Neural cell (in vitro differentiated cells): ENCODE results near the gene IGSF1. TPM values are rescaled to one million over a fixed set of nuclear protein-coding genes. Genes with fewer than 3 reads are reported as not detected.

Experiments used
- H2AFZ ChIP-seq: fragments of 200-600, 300-800 bp; sonication (generic), shearing (Covaris generic); 2 replicates; pipeline ENCODE4 v1.6.0; 2014; ENCODE audit warnings: low read depth, mild to moderate bottlenecking, antibody characterized with exemption, low read length, moderate library complexity
- H3F3A ChIP-seq: fragments of 200-600 bp; shearing (Covaris generic); 2 replicates; pipeline ENCODE4 v1.6.1; 2016; ENCODE audit warnings: mild to moderate bottlenecking, moderate library complexity, mixed read lengths, antibody characterized with exemption, low read length; ENCODE audit not compliant: insufficient read depth, poor library complexity, severe bottlenecking
- H3K27ac ChIP-seq: fragments of 200-600, 300-800 bp; sonication (generic), shearing (Covaris generic); 2 replicates; pipeline ENCODE4 v1.5.1; 2014; ENCODE audit warnings: mild to moderate bottlenecking, low read length, moderate library complexity
- H3K27me3 ChIP-seq: fragments of 300-800, 200-600 bp; sonication (generic), shearing (Covaris generic); 2 replicates; pipeline ENCODE4 v1.6.0; 2014; ENCODE audit warnings: mild to moderate bottlenecking, low read depth, low read length, moderate library complexity; ENCODE audit not compliant: insufficient read depth
- H3K36me3 ChIP-seq: fragments of 300-800, 200-600 bp; sonication (generic), shearing (Covaris generic); 2 replicates; pipeline ENCODE4 v1.5.1; 2014; ENCODE audit warnings: mild to moderate bottlenecking, antibody characterized with exemption, low read length, moderate library complexity; ENCODE audit not compliant: insufficient read depth
- H3K4me2 ChIP-seq: fragments of 300-800, 200-600 bp; sonication (generic), shearing (Covaris generic); 2 replicates; pipeline ENCODE4 v1.6.0; 2014; ENCODE audit warnings: mild to moderate bottlenecking, low read length
- H3K4me3 ChIP-seq: fragments of 300-800, 200-600 bp; sonication (generic), shearing (Covaris generic); 2 replicates; pipeline ENCODE4 v1.5.1; 2014; ENCODE audit warnings: mild to moderate bottlenecking, low read length, moderate library complexity
- H3K79me2 ChIP-seq: fragments of 200-600 bp; shearing (Covaris generic); replicated peaks from 2 replicates; pipeline ENCODE4 v1.6.0; 2014; ENCODE audit warnings: mild to moderate bottlenecking, low read length, moderate library complexity; ENCODE audit not compliant: insufficient read depth
- H3K9ac ChIP-seq: fragments of 300-800, 200-600 bp; sonication (generic), shearing (Covaris generic); 2 replicates; pipeline ENCODE4 v1.6.1; 2016; ENCODE audit warnings: mild to moderate bottlenecking, low read length, mixed read lengths
- H3K9me2 ChIP-seq: fragments of 200-600 bp; shearing (Covaris generic); 2 replicates; pipeline ENCODE4 v1.6.1; 2016; ENCODE audit warnings: mild to moderate bottlenecking, low read length, mixed read lengths; ENCODE audit not compliant: insufficient read depth
- H3K9me3 ChIP-seq: fragments of 200-600, 300-800 bp; sonication (generic), shearing (Covaris generic); 2 replicates; pipeline ENCODE4 v1.6.1; 2016; ENCODE audit warnings: mild to moderate bottlenecking, mixed run types, low read length, moderate library complexity, mixed read lengths
- H4K20me1 ChIP-seq: fragments of 200-600 bp; shearing (Covaris generic); 2 replicates; pipeline ENCODE4 v1.6.1; 2016; ENCODE audit warnings: mild to moderate bottlenecking, mixed run types; ENCODE audit not compliant: insufficient read depth
- EP300 ChIP-seq: fragments of 450-650 bp; conservative IDR thresholded peaks from 2 replicates; pipeline ENCODE4 v1.6.1; 2014; ENCODE audit warnings: antibody characterized with exemption, mild to moderate bottlenecking, moderate library complexity; ENCODE audit not compliant: poor library complexity, severe bottlenecking
- EZH2 ChIP-seq: fragments of 200-600, 300-800 bp; shearing (Covaris generic), sonication (generic); IDR thresholded peaks from 2 replicates; pipeline ENCODE4 v1.6.1; 2014; ENCODE audit warnings: antibody characterized with exemption, low read length, borderline replicate concordance, mild to moderate bottlenecking; ENCODE audit not compliant: insufficient read depth, poor library complexity, severe bottlenecking
- MXI1 ChIP-seq: fragments of 450-650 bp; conservative IDR thresholded peaks from 2 replicates; pipeline ENCODE4 v1.6.1; 2014; ENCODE audit warnings: antibody characterized with exemption, mild to moderate bottlenecking; ENCODE audit not compliant: poor library complexity, severe bottlenecking
- POLR2AphosphoS5 ChIP-seq: IDR thresholded peaks from 2 replicates; pipeline ENCODE4 v1.6.1; 2012
- RAD21 ChIP-seq: fragments of 450-650 bp; conservative IDR thresholded peaks from 2 replicates; pipeline ENCODE4 v1.6.1; 2014; ENCODE audit warnings: antibody characterized with exemption, mild to moderate bottlenecking, moderate library complexity
- SMC3 ChIP-seq: fragments of 450-650 bp; conservative IDR thresholded peaks from 2 replicates; pipeline ENCODE4 v1.6.1; 2014; ENCODE audit warnings: antibody characterized with exemption, mild to moderate bottlenecking, moderate library complexity; ENCODE audit not compliant: poor library complexity
- TAF1 ChIP-seq: IDR thresholded peaks from 2 replicates; pipeline ENCODE4 v1.6.1; 2012; ENCODE audit warnings: low read depth
- polyA plus RNA-seq: library from polyadenylated mRNA; depleted of rRNA; stranded (reverse); fragments of >200 nt; gene quantifications from 2 replicates; pipeline ENCODE4 v1.2.3, GENCODE V29; 2014
- TF ChIP-seq, protein P1 (sequence below): IDR thresholded peaks from 2 replicates; pipeline ENCODE4 v1.6.1; 2012; ENCODE audit warnings: borderline replicate concordance
- TF ChIP-seq, protein P2 (sequence below): fragments of 450-650 bp; IDR thresholded peaks from 2 replicates; pipeline ENCODE4 v1.5.1; 2014; ENCODE audit warnings: antibody characterized with exemption, mild to moderate bottlenecking, moderate library complexity; ENCODE audit not compliant: poor library complexity, severe bottlenecking

Gene IGSF1
- polyA plus RNA-seq, 1 donor from 2014 or later, result 2.6 TPM

DNA sequence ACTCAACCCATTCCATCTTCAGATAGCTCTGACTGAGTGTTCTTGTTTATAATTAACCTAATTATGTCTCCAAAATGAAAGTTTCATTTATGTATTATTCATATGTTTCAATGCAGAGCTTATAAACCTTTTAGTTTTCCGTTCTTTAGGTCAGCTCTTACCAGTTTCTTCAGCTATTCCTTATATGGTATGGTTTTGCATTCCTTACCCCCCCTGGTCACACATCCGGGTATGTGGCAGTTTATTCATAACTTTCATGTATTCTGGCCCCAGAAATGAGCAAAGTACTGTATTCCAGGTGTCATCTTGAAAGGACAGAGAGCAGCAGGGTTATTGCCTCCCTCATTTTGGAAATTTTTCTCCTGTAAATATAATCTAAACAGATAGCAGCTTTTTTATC is 16.8 kb upstream of the IGSF1 start:
- Histone ChIP-seq H3K4me3 (no peak overlapping the region), H4K20me1 (no peaks in the 10 kb centered on the region), H3K27me3 (no peaks in the 10 kb centered on the region), H3K4me2 (no peak overlapping the region), H3F3A (no peaks in the 10 kb centered on the region), H3K9me3 (no peaks in the 10 kb centered on the region), H3K79me2 (no peaks in the 10 kb centered on the region), H3K36me3 (no peaks in the 10 kb centered on the region), H3K9ac (no peak overlapping the region), H2AFZ (no peak overlapping the region), H3K9me2 (no peaks in the 10 kb centered on the region), H3K27ac (no peak overlapping the region)
- no peak for TF ChIP-seq EP300
- TF ChIP-seq, protein P1, sequence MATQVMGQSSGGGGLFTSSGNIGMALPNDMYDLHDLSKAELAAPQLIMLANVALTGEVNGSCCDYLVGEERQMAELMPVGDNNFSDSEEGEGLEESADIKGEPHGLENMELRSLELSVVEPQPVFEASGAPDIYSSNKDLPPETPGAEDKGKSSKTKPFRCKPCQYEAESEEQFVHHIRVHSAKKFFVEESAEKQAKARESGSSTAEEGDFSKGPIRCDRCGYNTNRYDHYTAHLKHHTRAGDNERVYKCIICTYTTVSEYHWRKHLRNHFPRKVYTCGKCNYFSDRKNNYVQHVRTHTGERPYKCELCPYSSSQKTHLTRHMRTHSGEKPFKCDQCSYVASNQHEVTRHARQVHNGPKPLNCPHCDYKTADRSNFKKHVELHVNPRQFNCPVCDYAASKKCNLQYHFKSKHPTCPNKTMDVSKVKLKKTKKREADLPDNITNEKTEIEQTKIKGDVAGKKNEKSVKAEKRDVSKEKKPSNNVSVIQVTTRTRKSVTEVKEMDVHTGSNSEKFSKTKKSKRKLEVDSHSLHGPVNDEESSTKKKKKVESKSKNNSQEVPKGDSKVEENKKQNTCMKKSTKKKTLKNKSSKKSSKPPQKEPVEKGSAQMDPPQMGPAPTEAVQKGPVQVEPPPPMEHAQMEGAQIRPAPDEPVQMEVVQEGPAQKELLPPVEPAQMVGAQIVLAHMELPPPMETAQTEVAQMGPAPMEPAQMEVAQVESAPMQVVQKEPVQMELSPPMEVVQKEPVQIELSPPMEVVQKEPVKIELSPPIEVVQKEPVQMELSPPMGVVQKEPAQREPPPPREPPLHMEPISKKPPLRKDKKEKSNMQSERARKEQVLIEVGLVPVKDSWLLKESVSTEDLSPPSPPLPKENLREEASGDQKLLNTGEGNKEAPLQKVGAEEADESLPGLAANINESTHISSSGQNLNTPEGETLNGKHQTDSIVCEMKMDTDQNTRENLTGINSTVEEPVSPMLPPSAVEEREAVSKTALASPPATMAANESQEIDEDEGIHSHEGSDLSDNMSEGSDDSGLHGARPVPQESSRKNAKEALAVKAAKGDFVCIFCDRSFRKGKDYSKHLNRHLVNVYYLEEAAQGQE, result no peak
- no peak for TF ChIP-seq POLR2AphosphoS5
- TF ChIP-seq MXI1, result no peak
- no peak for TF ChIP-seq TAF1
- no peak for TF ChIP-seq RAD21
- no peak for TF ChIP-seq SMC3
- TF ChIP-seq, protein P2, sequence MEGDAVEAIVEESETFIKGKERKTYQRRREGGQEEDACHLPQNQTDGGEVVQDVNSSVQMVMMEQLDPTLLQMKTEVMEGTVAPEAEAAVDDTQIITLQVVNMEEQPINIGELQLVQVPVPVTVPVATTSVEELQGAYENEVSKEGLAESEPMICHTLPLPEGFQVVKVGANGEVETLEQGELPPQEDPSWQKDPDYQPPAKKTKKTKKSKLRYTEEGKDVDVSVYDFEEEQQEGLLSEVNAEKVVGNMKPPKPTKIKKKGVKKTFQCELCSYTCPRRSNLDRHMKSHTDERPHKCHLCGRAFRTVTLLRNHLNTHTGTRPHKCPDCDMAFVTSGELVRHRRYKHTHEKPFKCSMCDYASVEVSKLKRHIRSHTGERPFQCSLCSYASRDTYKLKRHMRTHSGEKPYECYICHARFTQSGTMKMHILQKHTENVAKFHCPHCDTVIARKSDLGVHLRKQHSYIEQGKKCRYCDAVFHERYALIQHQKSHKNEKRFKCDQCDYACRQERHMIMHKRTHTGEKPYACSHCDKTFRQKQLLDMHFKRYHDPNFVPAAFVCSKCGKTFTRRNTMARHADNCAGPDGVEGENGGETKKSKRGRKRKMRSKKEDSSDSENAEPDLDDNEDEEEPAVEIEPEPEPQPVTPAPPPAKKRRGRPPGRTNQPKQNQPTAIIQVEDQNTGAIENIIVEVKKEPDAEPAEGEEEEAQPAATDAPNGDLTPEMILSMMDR, result no peak
- TF ChIP-seq EZH2, result no peak

DNA sequence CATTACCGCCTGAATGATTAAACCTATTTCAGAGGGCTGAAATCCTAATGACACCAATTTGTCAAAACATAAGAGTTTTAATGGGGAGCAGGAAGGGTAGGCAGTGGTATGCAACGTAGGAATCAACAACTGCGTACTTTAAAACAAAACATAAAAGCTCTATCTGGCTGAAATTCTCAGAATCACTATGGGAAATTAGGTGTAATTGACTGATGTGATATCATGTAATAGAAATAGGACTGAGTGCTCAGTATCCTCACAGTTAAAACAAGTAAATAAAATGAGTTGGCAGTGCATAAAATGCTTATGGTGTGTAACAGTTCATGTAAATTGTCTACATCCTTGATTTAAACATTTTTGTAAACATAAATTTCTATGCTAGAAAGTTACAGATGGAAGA is 13.6 kb upstream of the IGSF1 start:
- Histone ChIP-seq H2AFZ (no peak overlapping the region), H3K79me2 (no peaks in the 10 kb centered on the region), H3K4me2 (no peak overlapping the region), H3K9ac (no peak overlapping the region), H3K27ac (no peak overlapping the region), H3K36me3 (no peaks in the 10 kb centered on the region), H3K9me2 (no peaks in the 10 kb centered on the region), H3K4me3 (no peak overlapping the region), H3F3A (no peaks in the 10 kb centered on the region), H3K27me3 (no peaks in the 10 kb centered on the region), H3K9me3 (no peaks in the 10 kb centered on the region), H4K20me1 (no peaks in the 10 kb centered on the region)
- TF ChIP-seq POLR2AphosphoS5, result no peak
- TF ChIP-seq TAF1, result no peak

DNA sequence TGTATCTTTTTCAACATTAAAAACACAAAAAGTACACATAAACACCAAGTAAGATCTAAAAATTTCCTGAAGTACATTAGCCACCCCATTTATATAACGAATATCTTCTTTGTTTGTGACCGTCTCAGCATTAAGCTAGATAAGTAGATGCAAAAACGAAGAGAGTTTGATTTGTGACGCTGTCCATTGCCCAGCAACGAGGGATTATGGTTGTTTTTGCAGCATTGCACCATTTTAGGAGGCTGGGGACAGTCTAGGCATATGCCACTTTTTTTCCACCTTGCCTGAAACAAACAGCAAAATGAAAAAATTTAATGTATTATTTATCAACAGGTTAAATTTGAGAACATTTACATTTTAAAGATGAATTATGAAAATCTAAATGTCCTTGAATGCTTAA is 12.0 kb upstream of the IGSF1 start:
- Histone ChIP-seq H2AFZ (no peak overlapping the region), H3K9ac (no peak overlapping the region), H3K4me2 (no peak overlapping the region), H3K27me3 (no peaks in the 10 kb centered on the region), H3F3A (no peaks in the 10 kb centered on the region), H3K9me2 (no peaks in the 10 kb centered on the region), H3K79me2 (no peaks in the 10 kb centered on the region), H3K4me3 (no peak overlapping the region), H3K27ac (no peak overlapping the region), H4K20me1 (no peaks in the 10 kb centered on the region), H3K9me3 (no peaks in the 10 kb centered on the region), H3K36me3 (no peaks in the 10 kb centered on the region)
- TF ChIP-seq EP300 (no peak), MXI1 (no peak), POLR2AphosphoS5 (no peak), TAF1 (no peak), SMC3 (no peak), EZH2 (no peak), RAD21 (no peak)
- TF ChIP-seq, protein P2, result no peak
- TF ChIP-seq, protein P1, result no peak
